GM21381 (cell line): ENCODE data around the gene KRTDAP.

ENCODE experiments used
- ATAC-seq: cut with Tn5 transposase; IDR thresholded peaks from one replicate; pipeline ENCODE4 v1.9.1; 2021; ENCODE audit warnings: mild to moderate bottlenecking, moderate library complexity; ENCODE audit not compliant: unreplicated experiment

The KRTDAP gene, protein sequence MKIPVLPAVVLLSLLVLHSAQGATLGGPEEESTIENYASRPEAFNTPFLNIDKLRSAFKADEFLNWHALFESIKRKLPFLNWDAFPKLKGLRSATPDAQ

DNA sequence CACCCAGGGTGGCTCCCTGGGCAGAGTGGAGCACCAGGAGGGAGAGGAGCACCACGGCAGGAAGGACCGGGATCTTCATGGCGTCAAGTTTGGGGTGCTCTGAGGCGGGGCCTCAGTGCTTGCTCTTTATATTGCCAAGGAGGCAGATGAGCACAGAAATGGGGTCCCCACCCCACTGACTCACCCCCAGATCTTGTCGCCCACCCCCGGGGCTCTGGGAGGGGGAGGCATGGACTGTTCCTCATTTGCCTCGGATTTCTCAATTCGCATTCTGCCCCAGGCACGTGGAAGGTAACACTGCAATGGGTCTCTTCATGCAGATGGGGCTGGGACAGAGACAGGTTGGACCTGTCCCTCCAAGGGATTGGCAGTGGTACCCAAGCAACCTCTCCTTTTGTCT lies at the start of gene KRTDAP:
Gene KRTDAP (minus strand): TSS at position 101 of the 400 bp plus-strand sequence. CDS start 22 bp downstream, at position 79.
- ATAC-seq: no peak

DNA sequence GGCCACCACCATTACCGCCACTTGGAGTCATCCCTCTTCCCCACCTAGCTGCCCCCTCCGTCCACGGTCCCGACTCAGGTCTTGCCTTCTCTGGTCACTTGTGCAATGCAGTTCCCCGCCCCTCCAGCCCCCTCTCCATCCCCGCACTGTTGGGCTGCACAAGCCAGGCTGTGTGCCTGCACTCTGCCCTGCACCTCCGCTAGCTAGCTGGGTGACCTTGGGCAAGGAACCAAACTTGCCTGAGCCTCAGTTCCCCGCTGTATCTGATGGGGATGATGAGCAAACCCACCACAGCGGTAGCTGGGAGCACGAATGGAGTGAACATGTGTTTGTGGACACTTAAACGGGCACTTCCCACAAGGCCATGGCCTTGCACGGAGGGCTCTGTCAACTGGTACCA lies 49.6 kb upstream of the KRTDAP start:
- ATAC-seq: no peak

DNA sequence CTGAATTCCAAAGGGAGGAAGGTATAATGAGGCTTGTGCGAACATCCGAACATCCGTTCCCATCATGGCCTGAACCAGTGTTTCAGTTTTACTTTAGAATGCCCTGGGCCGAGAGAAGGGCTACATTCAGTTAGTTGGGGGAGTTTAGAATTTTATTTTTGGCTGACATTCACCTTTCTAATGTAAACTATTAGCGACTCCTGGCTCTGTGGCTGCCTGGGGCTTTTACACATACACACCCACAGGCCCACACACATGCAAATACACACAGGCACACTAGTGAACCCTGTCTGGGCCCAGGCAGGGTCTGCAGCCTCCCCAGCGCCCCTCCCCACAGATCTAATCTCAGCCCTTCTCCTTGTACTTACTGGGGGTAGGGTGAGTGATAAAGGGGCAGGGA lies 49.0 kb upstream of the KRTDAP start:
- no peak for ATAC-seq

DNA sequence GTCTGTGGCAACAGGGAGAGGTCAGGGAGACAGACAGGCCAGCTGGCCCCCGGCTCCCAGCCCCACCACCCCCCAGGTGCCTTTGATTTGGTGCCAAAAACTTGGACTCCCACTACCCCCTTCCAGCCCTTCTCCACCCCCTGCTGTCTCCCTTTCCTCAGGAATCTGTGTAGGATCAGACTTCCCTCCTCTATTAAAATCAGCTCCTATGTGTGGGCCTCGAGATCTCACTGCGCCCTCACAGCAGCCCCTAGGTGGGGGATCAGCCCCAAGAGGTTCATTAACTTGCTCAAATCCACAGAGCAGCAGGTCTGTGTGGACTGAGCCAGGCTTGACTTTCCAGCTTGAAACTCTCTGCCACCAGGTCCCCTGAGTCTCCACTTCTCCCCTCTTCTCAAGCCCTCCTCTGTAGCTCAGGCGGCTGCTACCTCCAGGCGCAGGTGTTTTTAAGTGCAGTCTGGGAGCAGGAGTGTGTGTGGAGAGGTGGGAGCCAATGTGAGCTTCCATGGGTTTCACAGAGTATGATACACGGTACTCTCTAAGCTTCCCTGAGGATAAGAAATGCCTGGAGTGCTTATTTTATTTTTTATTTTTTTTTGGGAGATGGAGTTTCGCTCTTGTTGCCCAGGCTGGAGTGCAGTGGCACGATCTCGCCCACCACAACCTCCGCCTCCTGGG lies 44.7 kb upstream of the KRTDAP start:
- no peak for ATAC-seq

DNA sequence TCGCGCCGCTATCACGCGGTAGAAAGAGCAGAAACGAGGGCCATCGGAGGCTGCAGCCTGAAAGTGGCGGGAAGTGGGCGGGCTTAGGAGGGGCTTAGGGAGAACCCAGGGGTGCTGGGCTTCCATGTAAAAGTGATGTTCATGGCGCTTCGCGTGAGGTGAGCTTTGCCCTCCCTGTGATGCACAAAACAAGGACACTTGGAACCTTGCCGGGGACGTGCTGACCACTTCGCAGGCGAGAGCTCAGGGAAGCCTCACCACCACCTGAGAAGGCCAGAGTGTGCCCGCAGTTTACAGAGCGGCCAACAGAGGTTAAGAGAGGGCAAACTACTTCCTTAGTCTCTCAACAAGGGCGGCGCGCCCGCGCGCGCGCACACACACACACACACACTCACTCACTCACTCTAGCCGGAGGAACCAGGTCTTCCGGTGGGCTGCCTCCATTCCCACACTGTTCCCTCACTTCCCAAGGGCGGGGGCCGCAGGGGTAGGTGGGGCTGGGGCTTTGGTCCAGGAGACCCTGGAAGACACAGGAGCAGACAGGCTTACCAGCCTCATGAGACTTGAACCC lies 43.6 kb upstream of the KRTDAP start:
- no peak for ATAC-seq

DNA sequence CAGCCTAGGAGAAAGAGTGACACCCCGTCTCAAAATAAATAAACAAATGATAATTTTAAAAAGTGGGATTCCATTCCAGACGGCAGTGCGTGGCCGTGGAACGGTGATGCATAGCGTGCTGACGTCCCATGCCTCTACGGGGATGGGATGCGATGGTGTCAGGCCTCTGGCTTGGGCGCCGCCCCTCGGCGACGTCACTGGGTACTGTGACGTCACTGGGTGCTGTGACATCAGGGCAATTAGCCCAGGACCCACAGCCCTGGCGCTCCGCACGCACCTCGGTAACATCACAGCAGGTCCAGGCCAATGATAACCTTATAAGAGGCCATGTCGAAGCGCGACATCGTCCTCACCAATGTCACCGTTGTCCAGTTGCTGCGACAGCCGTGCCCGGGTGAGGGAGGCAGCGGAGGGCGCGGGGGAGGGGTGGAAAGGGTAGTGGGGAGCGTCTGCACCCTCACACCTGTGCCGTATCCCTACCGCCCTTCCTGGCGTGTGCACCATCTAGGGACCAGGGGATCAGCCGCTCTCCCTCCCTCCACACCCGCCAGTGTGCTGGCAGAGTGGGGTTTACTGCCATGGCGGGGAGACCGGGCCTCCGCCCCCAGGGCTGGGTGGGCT lies 43.0 kb upstream of the KRTDAP start, which contains the start of gene GAPDHS:
Gene GAPDHS (plus strand): TSS at position 256 of the 621 bp plus-strand sequence. CDS start 72 bp downstream, at position 328.
- no peak for ATAC-seq

DNA sequence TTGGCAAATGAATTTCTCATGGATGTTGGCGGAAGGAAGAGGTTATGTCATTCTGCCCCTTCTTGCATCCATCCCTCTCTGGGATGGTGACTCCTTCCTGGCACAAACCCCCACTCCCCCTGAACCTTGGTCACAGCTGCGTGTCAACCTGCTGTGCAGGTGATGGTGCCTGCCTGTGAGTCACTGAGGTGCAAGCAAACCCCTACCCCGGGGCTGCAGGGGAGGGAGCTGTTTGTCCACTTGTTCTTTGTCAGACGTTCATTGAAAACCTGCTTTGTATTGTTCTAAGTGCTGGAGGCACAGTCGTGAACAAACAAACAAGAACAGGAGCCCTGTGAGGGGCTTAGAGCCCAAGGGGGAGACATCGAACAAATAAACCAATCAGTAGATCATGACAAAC lies 41.0 kb upstream of the KRTDAP start:
- ATAC-seq: no peak

DNA sequence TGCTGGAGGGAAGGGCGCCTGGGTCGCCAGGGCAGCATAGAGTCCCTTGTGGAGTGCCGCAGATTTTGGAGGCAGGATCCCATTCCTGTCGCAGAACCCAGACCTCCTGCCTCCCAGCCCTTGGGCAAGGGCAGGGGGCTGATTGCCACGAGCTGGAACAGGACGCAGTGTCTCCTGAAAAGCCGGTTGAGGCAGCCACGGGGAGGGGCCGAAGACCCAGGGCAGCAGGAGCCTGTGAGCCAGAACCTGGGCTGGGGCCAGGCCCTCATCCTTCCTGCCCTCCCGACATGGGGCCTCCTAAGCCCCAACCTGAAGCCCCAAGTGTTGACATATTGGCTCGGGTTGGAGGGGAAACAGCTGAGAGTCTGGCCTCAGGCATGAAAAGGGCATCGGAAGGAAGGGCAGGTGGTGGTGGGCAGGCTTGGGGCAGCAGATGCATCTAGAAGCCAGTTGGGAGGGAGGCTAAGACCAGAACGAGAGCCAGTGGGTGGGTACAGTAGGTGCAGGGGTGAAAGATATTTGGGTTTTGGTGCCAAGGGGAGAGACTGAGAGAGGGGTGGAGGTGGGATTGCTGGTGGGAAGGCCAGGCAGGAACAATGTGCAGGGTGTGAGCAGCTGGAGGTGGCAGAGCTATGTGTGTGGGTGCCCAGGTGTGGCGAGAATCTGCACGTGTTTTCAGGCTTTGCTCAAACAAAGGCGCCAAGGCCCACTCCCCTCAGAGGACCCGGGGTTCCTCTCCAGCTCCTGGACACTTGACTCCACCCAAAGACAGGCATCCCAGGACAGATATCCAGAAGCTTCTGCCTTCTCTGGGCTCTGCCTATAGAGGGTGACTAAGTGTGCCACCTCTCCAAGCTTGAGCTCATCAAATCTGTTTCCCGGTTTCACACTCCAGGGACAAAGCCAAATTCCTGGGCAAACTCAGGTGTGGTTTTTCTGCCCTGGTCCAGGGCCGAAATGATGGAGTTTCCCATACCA lies 39.3 kb upstream of the KRTDAP start:
- no peak for ATAC-seq

DNA sequence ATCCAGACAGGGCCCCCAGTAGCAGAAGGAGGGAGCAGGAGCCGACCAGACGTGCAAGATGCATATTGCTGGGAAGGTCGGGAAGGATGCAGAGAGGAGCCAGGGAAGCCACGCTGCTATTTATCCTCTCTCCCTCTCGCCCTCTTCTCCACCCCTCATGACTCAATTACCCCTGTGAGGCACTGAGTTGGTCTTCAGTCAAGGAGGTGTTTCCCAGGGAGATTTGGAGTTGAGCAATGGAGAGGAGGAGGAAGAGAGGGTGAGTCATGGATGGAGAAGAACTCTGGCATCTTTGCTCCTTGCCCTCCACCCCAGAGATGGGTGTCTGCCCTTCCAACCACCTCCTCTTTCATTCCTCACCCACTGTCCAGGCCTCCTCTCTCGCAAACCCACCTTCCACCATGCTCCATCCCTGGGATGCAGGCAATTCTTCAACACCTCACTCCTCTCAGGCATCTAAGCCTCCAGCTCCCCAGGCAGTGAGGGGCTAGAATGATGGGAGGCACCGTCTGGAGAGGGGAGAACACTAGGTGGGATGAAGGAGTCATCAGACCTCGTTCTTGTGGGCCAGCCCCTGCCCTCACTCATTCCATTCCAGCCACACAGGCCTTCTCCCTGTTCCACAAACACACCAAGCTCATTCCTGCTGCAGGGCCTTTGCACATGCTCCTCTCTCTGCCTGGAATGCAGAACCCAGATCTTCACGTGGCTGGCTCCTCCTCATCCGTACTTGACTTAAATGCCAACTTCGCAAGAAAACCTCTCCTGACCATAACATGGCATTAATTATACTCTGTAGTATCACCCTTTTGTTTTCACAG lies 38.2 kb upstream of the KRTDAP start, which contains the start of gene SBSN:
Gene SBSN (minus strand): TSS at position 94 of the 821 bp plus-strand sequence. CDS start 30 bp downstream, at position 64.
- no peak for ATAC-seq

DNA sequence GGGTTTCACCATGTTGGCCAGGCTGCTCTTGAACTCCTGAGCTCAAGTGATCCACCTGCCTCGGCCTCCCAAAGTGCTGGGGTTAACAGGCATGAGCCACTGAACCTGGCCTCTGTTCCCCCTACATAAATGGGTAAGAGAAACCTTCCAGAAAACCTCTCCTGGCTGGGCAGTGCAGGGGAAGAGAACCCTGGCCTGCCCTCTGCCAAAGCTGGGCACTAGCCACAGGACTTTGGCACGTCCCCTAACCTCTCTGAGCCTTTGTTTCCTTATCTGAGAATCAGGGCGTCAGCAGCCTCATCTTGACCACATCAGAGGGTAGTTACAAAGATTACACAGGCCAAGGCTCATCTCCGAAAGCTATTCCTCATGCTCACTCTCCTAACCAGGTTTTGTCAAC lies 35.6 kb upstream of the KRTDAP start:
- ATAC-seq: no peak

DNA sequence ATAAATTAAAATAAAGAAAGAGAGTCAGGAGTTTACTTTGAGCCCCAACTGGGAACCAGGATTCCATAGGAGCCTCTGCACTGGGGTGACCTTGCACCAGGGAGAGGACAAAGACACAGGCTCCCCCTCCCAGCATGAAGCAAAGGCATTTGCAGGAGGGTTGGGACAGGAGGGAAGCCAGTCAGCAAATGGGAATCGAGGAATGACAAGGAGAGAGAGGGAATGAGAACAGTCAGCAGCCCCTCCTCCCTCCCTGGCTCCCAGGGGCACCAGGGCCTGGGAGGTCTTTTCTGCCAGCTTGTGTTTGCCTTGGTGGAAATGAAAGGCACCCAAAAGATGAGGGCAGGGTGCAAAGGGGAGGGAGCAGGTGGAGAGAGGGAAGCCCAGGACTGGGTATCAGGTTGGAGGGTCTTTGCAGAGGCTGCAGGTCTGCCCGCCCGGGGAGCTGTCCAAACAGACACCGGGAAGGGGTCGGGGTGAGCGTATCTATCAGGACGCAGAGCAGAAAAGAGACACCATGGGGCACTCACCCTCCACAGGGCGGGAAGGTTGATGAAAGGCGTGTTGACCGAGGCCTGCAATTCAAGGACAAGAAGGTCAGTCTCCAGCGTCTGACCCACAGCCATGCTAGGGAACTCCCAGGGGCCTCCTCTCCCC lies 34.0 kb upstream of the KRTDAP start:
- no peak for ATAC-seq

DNA sequence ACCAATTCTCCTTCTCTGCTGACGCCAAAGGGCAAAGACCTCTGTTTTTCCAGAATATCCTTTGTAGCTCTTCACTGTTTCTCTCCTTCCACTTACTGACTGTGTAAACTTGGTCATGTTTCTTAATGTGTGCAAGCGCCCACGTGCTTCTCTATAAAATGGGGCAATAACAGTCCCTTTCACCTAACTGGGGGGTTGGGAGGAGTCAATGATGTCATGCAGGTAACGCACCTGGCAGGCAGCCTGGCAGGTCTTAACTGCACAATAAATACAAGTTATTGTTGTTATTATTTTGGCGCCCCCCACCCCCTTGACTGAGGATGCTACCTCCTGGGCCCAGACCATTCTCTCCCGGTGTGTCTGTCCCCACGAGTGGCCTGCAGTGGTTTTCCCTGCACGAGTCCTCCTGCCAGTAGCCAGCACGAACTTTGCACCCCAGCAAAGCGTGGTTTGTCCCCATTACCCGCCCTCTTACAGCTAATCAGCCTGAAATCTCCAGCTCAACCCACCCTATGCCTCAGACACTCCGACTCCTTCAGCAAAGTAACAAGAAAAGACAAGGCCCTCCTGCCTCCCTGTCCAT lies 32.6 kb upstream of the KRTDAP start:
- ATAC-seq: no peak

DNA sequence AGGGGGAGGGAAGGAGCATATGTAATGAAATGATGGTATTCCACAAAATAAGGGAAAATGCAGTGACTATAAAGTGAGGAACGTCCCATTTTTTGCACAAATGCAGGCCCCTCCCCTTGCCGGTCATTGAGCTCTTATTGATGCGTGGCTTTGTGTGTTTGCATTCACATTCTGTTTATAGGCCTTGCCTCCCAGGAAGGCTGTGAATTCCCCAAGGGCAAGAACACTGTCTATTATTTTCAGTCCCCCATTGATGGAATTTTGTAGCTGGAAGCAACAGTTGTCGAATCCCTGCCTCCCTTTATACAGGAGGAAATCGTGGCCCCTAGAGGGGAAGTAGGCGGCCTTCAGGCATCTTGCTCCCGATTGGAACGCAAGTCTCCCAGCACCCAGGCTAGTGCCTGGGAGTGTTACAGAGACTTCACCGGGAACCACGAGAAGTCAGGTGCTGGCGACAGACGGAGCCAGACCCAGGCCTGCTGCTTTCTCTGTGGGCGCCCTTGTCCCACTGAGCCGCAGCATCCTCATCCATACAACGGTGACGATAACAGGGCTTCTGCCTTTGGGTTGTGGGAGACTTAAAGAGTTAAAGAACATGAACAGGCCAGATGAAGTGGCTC lies 31.0 kb upstream of the KRTDAP start:
- no peak for ATAC-seq

DNA sequence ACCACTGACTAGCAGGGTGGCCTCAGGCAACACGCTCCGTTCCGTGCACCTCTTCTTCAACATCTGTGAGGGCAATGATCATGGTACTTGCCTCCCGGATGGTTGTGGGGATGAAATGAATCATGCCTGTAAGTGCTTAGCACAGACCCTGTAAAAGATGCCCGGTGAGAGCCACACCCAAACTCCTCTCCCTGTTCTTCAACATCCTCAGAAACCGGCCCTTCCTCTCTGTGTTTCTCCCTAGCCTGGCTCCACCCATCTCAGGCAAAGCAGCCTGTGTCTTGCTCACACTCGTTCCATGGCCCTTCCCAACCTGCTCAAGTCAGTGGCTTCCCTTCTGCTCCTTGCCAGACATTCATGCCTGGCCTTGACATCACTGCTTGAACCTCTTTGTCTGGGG lies 29.0 kb upstream of the KRTDAP start:
- no peak for ATAC-seq

DNA sequence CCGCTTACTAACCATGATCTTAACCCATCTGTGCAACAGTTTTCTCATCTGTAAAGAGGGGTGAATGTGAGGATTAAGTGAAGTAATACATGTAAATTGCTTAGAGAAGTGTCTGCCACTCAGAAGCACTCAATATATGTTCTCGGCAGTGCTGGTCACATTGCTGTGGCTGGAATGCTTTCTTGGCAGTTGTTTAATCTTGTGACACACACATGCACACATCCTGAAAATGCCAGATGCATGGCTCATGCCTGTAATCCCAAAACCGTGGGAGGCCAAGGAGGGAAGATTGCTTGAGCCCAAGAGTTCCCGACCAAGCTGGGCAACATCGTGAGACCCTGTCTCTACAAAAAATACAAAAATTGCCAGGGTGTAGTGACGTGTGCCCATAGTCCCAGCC lies 28.0 kb upstream of the KRTDAP start:
- ATAC-seq: no peak

DNA sequence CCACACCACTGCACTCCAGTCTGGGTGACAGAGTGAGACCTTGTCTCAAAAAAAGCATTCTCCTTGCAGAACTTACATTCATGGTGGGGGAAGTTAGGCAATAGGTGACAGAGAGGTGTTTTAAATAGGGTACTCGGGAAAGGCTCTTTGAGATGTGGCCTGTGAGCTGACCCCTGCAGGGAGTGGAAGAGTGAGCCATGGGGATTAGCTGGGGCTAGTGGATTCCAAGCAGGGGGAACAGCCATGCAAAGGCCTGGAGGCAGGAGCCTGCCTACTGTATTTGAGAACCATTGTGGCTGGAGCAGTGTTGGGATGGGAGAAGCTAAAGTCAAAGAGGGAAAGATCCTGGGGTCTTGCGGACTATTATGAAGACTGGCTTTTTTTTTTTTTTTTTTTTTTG lies 27.1 kb upstream of the KRTDAP start:
- ATAC-seq: no peak

DNA sequence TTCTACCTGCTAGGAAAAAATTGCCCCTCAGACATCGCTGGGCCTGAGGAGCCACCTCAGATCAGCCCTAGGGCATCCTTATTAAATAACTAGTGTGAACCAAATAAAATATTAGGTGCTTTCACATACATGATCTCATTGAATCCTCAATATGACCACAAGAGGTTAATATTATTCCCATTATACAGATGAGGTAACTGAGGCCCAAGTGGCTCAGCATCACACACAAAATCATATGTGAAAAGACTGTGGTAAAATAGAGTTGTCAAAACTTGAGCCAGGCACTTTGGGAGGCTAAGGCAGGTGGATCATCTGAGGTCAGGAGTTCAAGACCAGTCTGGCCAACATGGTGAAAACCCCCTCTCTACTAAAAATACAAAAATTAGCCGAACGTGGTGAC lies 26.0 kb upstream of the KRTDAP start:
- ATAC-seq: no peak

DNA sequence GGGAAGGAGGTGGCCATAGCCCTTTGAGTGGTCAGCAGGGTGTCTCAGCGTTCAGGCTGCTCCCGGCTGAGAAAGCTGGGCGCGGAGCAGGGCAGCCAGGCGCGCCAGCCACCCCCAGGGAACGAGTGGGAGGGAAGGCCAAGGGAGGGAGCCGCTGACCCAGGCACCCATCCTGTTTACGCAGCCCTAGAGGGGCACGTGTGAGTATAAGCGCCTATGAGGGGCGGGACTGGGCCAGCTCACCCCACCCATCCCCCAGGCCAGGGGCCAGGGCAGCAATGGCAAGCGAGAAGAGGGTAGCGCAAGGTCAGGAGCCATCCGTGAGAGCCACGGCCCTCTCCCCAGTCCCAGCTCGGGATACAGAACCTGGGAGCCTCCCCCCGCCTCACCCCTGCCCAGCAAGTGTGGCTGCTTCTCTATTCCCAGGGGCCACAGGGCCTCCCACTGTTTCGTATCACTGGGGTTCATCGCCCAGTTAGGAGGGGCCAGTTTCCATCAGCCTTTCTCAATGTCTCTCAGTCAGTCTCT lies 24.1 kb upstream of the KRTDAP start:
- no peak for ATAC-seq
